Dendritic cell treated with granulocyte-macrophage colony-stimulating factor and Interleukin-4, amounts not matched to agents 40 ng/mL and 50 ng/mL, for 4 days (primary cell): Measurements from ENCODE around the gene TAS1R2.

Experiments used
- H3K27ac Mint-ChIP-seq: one replicate; pipeline ENCODE4 v1.8.0; 2022; ENCODE audit warnings: mild to moderate bottlenecking, mixed read lengths
- H3K27me3 Mint-ChIP-seq: one replicate; pipeline ENCODE4 v1.8.0; 2022; ENCODE audit warnings: mild to moderate bottlenecking, mixed read lengths
- H3K36me3 Mint-ChIP-seq: one replicate; pipeline ENCODE4 v1.8.0; 2022; ENCODE audit warnings: low read depth, mixed read lengths
- H3K4me1 Mint-ChIP-seq: one replicate; pipeline ENCODE4 v1.8.0; 2022; ENCODE audit warnings: low read depth, mixed read lengths
- H3K4me3 Mint-ChIP-seq: one replicate; pipeline ENCODE4 v1.8.0; 2022; ENCODE audit warnings: mild to moderate bottlenecking, moderate library complexity, mixed read lengths
- H3K9me3 Mint-ChIP-seq: one replicate; pipeline ENCODE4 v1.8.0; 2022; ENCODE audit warnings: mixed read lengths
- intact Hi-C: fragments of 100-400 bp; cut with micrococcal nuclease; formaldehyde crosslinking; loops from one replicate; pipeline ENCODE4 v1.15.0; 2022

TAS1R2 gene

GRCh38 chr1:18869847-18870594 lies 10.6 kb upstream of the TAS1R2 start:
- intact Hi-C loops: no loop called here
- H3K27ac Mint-ChIP-seq: no peak overlapping the region

DNA sequence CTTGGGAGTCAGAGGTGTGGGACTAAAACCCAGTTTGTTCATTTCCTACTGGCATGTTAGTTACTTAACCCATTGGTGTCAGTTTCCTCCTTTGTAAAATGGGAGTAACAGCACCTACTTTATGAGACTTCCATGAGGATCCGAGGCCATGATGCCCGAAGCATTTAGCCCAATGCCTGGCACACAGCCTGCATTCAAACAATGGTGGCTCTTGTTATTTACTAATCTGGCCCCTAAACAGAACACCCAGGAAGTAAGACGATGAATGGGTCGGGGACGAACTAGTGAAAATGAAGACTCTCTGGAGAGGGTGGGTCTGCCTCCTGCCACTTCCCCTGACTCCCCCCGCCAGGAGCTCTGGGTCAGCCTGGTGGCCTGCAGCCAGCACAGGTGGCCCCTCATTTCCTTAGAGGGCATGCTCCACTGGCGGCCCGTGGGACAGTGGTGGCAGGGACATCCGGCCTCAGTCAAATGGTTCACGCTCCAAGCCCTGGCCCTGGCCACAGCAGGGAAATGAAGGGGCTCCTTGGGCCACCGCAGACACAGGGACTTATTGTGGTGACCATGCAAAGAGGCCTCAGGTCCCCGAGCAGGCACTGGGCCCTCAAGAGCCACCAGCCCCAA lies 9.5 kb upstream of the TAS1R2 start:
- Mint-ChIP-seq H3K27me3 (peaks cover 10% of the 10 kb centered on the region), H3K4me1 (peaks cover 7% of the 10 kb centered on the region)
- intact Hi-C loops: no loop called here

More at GRCh38 chr1:18869847-18870594, 10.6 kb upstream of the TAS1R2 start:
- Mint-ChIP-seq H3K4me1 (peaks cover 7% of the 10 kb centered on the region), H3K36me3 (peaks cover 30% of the 10 kb centered on the region), H3K9me3 (no peaks in the 10 kb centered on the region), H3K27me3 (peaks cover 8% of the 10 kb centered on the region), H3K4me3 (no peak overlapping the region)

GRCh38 chr1:18868354-18868753 lies 8.9 kb upstream of the TAS1R2 start:
- intact Hi-C loops: no loop called here
- peaks cover 7% of the 10 kb centered on the region for H3K4me1 Mint-ChIP-seq
- no peaks in the 10 kb centered on the region for H3K9me3 Mint-ChIP-seq
- peaks cover 21% of the 10 kb centered on the region for H3K36me3 Mint-ChIP-seq
- H3K4me3 Mint-ChIP-seq: no peak overlapping the region
- no peak overlapping the region for H3K27ac Mint-ChIP-seq
- H3K27me3 Mint-ChIP-seq: peaks cover 10% of the 10 kb centered on the region

More for the DNA sequence above, 9.5 kb upstream of the TAS1R2 start:
- no peak overlapping the region for H3K4me3 Mint-ChIP-seq
- H3K9me3 Mint-ChIP-seq: no peaks in the 10 kb centered on the region
- no peak overlapping the region for H3K27ac Mint-ChIP-seq
- H3K36me3 Mint-ChIP-seq: peaks cover 21% of the 10 kb centered on the region

- peaks cover 9% of the 10 kb centered on the region for H3K36me3 Mint-ChIP-seq
- no peak overlapping the region for H3K4me3 Mint-ChIP-seq
- H3K9me3 Mint-ChIP-seq: no peaks in the 10 kb centered on the region
- no peak overlapping the region for H3K27ac Mint-ChIP-seq
- intact Hi-C loops: no loop called here
- H3K27me3 Mint-ChIP-seq: peaks cover 13% of the 10 kb centered on the region
- peaks cover 7% of the 10 kb centered on the region for H3K4me1 Mint-ChIP-seq
These were observed 7.4 kb upstream of the TAS1R2 start for GRCh38 chr1:18866846-18867245.

DNA sequence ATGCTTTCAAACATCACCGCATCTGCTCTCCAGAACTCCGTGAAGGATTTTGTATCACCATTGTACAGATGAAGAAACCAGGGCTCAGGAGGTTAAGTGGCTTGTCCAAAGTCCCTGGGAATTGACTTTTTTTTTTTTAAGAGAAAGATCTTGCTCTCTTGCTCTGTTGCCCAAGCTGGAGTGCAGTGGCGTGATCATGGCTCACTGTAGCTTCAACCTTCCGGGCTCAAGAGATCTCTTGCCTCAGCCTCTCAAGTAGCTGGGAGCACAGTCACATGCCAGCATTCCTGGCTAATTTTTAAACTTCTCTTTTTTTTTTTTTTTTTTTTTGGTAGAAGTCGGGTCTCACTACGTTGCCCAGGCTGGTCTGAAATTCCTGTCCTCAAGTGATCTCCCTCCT lies 6.9 kb upstream of the TAS1R2 start:
- Mint-ChIP-seq H3K27me3 (peaks cover 14% of the 10 kb centered on the region), H3K9me3 (no peaks in the 10 kb centered on the region), H3K4me3 (no peak overlapping the region), H3K36me3 (peaks cover 3% of the 10 kb centered on the region), H3K27ac (no peak overlapping the region), H3K4me1 (peaks cover 1% of the 10 kb centered on the region)
- intact Hi-C loops: no loop called here

- peaks cover 14% of the 10 kb centered on the region for H3K27me3 Mint-ChIP-seq
- no peaks in the 10 kb centered on the region for H3K4me1 Mint-ChIP-seq
- no peak overlapping the region for H3K27ac Mint-ChIP-seq
- no peak overlapping the region for H3K4me3 Mint-ChIP-seq
- H3K36me3 Mint-ChIP-seq: no peaks in the 10 kb centered on the region
- no peaks in the 10 kb centered on the region for H3K9me3 Mint-ChIP-seq
- intact Hi-C loops: no loop called here
These were observed 5.7 kb upstream of the TAS1R2 start for GRCh38 chr1:18865176-18865575.

DNA sequence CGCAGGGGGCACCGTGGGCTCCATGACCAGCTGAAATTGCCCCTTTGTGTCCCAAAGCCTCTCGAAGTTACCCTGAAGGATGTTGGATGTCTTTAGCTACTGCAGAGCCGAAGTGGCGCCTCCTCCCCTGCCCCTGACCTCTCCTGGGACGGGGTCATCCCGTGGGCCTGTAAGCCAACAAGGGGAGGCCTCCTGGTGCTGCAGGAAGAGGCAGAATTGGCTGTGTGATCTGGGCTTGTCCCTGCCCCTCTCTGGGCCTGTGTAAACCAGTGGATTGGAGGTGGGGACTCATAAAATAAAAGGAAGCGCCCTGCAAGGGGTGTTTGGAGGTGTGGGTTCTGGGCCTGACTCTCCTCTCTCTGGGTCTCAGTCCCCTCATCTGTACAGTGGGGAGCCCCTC lies 2.1 kb upstream of the TAS1R2 start:
- Mint-ChIP-seq H3K36me3 (no peaks in the 10 kb centered on the region), H3K27ac (no peak overlapping the region), H3K27me3 (peaks cover 11% of the 10 kb centered on the region), H3K9me3 (no peaks in the 10 kb centered on the region), H3K4me3 (no peak overlapping the region), H3K4me1 (no peaks in the 10 kb centered on the region)
- intact Hi-C loops: no loop called here

- H3K27ac Mint-ChIP-seq: no peak overlapping the region
- H3K4me3 Mint-ChIP-seq: no peak overlapping the region
- intact Hi-C loops: no loop called here
These were observed 1.6 kb upstream of the TAS1R2 start for GRCh38 chr1:18861082-18861481.

GRCh38 chr1:18858070-18858688 lies 1.3 kb downstream of the TAS1R2 start:
- no peak overlapping the region for H3K27ac Mint-ChIP-seq
- intact Hi-C loops: no loop called here
- H3K27me3 Mint-ChIP-seq: peaks cover 7% of the 10 kb centered on the region
- no peaks in the 10 kb centered on the region for H3K4me1 Mint-ChIP-seq
- no peak overlapping the region for H3K4me3 Mint-ChIP-seq
- H3K9me3 Mint-ChIP-seq: no peaks in the 10 kb centered on the region
- H3K36me3 Mint-ChIP-seq: no peaks in the 10 kb centered on the region

More at GRCh38 chr1:18861082-18861481, 1.6 kb upstream of the TAS1R2 start:
- H3K4me1 Mint-ChIP-seq: no peaks in the 10 kb centered on the region
- peaks cover 11% of the 10 kb centered on the region for H3K27me3 Mint-ChIP-seq
- no peaks in the 10 kb centered on the region for H3K36me3 Mint-ChIP-seq
- H3K9me3 Mint-ChIP-seq: no peaks in the 10 kb centered on the region

GRCh38 chr1:18856435-18856834 lies 3.0 kb downstream of the TAS1R2 start:
- Mint-ChIP-seq H3K27ac (no peak overlapping the region), H3K36me3 (no peaks in the 10 kb centered on the region), H3K27me3 (peaks cover 3% of the 10 kb centered on the region), H3K9me3 (no peaks in the 10 kb centered on the region), H3K4me1 (no peaks in the 10 kb centered on the region), H3K4me3 (no peak overlapping the region)
- intact Hi-C loops: no loop called here

DNA sequence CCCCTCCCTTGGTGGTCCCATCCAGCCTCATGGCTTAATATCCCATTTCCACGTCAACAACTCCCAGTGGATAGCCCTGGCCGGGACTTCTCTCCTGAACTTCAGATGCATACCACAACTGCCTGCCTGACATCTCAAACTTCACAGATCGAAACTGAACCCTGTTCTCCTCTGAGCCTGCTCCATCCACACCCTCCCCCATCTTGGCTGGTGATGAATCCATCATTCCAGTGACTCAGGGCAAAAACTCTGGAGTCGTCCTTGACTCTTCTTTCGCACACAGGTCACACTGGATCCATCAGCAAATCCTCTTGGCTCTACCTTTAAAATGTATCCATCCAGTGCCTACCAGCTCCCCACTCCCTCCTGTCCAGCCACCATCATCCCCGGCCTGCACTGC lies 3.9 kb downstream of the TAS1R2 start:
- H3K4me1 Mint-ChIP-seq: no peaks in the 10 kb centered on the region
- no peak overlapping the region for H3K27ac Mint-ChIP-seq
- peaks cover 3% of the 10 kb centered on the region for H3K27me3 Mint-ChIP-seq
- intact Hi-C loops: no loop called here
- no peaks in the 10 kb centered on the region for H3K9me3 Mint-ChIP-seq
- no peaks in the 10 kb centered on the region for H3K36me3 Mint-ChIP-seq
- no peak overlapping the region for H3K4me3 Mint-ChIP-seq

DNA sequence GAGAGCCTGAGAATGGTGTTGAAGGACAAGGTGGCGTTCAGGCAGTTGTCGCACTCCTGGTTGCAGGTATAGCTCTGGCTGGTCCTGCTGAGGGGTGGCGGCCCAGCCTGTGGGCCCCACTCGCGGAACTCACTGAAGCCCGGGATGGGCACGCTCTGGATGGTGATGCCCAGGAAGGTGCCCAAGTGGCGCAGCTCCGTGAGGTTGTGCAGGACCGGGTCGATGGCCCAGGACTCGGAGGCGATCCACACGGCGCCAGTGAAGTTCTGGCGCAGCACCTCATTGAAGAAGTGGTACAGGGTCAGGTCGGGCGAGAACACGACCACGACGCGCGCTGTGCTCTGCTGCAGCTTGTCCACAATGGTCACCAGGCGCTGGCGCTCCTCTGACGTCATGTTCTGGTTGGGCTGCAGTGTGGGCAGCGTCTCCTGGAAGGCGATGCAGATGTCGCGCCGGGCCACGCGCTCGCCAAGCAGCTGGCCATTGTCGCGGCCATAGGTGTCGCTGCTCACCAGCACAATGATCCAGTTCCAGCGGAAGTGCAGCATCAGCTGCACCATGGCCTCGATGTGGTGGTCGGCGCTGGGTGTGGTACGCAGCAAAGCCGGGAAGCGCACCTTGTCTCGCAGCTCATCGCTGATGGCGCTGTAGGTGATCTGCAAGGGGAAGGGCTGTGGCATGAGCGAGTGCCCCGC lies 5.0 kb downstream of the TAS1R2 start:
- no peak overlapping the region for H3K27ac Mint-ChIP-seq
- no peaks in the 10 kb centered on the region for H3K4me1 Mint-ChIP-seq
- peaks cover 3% of the 10 kb centered on the region for H3K27me3 Mint-ChIP-seq
- no peaks in the 10 kb centered on the region for H3K36me3 Mint-ChIP-seq
- no peak overlapping the region for H3K4me3 Mint-ChIP-seq
- no peaks in the 10 kb centered on the region for H3K9me3 Mint-ChIP-seq
- intact Hi-C loops: no loop called here

GRCh38 chr1:18852501-18852900 lies 7.0 kb downstream of the TAS1R2 start:
- Mint-ChIP-seq H3K36me3 (no peaks in the 10 kb centered on the region), H3K27me3 (peaks cover 3% of the 10 kb centered on the region), H3K4me3 (no peak overlapping the region), H3K27ac (no peak overlapping the region), H3K9me3 (no peaks in the 10 kb centered on the region), H3K4me1 (no peaks in the 10 kb centered on the region)
- intact Hi-C loops: no loop called here

GRCh38 chr1:18849261-18849711 lies 10.2 kb downstream of the TAS1R2 start:
- H3K27ac Mint-ChIP-seq: no peak overlapping the region
- no peaks in the 10 kb centered on the region for H3K4me1 Mint-ChIP-seq
- H3K4me3 Mint-ChIP-seq: no peak overlapping the region
- H3K27me3 Mint-ChIP-seq: peaks cover 2% of the 10 kb centered on the region
- no peaks in the 10 kb centered on the region for H3K36me3 Mint-ChIP-seq
- H3K9me3 Mint-ChIP-seq: peaks cover 7% of the 10 kb centered on the region
- intact Hi-C loops: no loop called here
